Brain microvascular endothelial cell (primary cell): Measurements from ENCODE around the gene UBASH3A.
A peak's percentile ranks its signal among the peaks of the same experiment; 100 is the strongest.

Experiments
- DNase-seq: peaks from one replicate; pipeline ENCODE4 v3.0.0-alpha.2; 2020
- H3K27ac ChIP-seq: fragments of 250-450 bp; sonication (Bioruptor Pico); 2 replicates; pipeline ENCODE4 v1.5.1; 2020; ENCODE audit warnings: mild to moderate bottlenecking, moderate library complexity
- H3K27me3 ChIP-seq: fragments of 250-450 bp; sonication (Bioruptor Pico); replicated peaks from 2 replicates; pipeline ENCODE4 v1.5.1; 2020; ENCODE audit warnings: mild to moderate bottlenecking
- H3K36me3 ChIP-seq: fragments of 250-450 bp; sonication (Bioruptor Pico); replicated peaks from 2 replicates; pipeline ENCODE4 v1.5.1; 2020; ENCODE audit warnings: mild to moderate bottlenecking
- H3K4me3 ChIP-seq: 2 replicates; pipeline ENCODE4 v1.5.1; 2011; ENCODE audit warnings: low read depth, mild to moderate bottlenecking, control low read depth, low read length, moderate library complexity
- CTCF ChIP-seq: IDR thresholded peaks from 2 replicates; pipeline ENCODE4 v1.5.1; 2011; ENCODE audit warnings: low read depth, mild to moderate bottlenecking, moderate library complexity, low read length, control low read depth, inconsistent platforms; ENCODE audit errors: missing control alignments
- in situ Hi-C: cut with HindIII; loops from 2 replicates; pipeline ENCODE4 v1.10.0; 2017; ENCODE audit warnings: low sequenced_read_pairs, low pct_ligation_motif_present

UBASH3A gene

DNA sequence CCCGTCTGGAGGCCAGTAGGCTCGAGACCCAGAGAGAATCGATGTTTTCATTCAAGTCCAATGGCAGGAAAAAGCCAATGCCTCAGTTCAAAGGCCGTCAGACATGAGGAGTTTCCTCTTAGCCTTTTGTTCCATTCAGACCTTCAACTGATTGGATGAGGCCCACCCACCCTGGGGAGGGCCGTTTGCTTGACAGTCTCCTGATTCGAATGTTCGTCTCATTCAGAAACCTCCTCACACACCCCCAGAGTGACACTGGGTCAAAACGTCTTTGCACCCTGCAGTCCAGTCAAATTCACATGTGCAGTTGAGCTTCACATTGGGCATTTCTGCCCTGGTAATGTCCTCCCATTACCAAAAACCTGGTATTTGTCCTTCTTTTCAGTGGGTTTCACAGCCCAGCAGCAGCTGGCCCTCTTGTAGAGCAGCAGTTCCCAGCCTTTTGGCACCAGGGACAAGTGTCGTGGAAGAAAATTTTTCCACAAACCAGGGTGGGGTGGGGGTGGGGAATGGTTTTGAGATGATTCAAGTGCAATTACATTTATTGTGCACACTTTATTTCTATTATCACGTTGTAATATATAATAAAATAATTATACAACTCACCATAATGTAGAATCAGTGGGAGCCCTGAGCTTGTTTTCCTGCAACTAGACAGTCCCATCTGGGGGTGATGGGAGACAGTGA is 52.2 kb downstream of the UBASH3A start:
- H3K4me3 ChIP-seq, result no peak overlapping the region
- no peaks in the 10 kb centered on the region for H3K36me3 ChIP-seq
- no peaks in the 10 kb centered on the region for H3K27me3 ChIP-seq
- no peak for TF ChIP-seq CTCF
- in situ Hi-C loops, result no loop called here
- DNase-seq, result no peak
- H3K27ac ChIP-seq, result no peak overlapping the region

DNA sequence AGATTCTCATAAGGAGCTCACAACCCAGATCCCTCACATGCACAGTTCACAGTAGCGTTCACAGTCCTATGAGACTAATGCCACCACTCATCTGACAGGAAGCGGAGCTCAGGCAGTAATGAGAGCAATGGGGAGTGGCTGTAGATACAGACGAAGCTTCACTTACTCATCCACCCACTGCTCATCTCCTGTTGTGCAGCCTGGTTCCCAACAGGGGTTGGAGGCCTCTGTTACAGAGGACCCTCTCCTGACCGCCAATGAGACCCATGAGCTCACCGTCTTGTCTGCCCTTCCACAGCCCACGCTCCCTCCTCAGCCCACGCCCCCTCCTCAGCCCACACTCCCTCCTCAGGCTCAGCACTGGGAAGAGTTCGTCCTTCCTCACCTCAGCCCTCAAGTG is 52.8 kb downstream of the UBASH3A start:
- Histone ChIP-seq H3K36me3 (no peaks in the 10 kb centered on the region), H3K27me3 (no peaks in the 10 kb centered on the region), H3K4me3 (no peak overlapping the region), H3K27ac (no peak overlapping the region)
- DNase-seq, result peak; percentile 48
- in situ Hi-C loops, result no loop called here
- TF ChIP-seq CTCF, result no peak

DNA sequence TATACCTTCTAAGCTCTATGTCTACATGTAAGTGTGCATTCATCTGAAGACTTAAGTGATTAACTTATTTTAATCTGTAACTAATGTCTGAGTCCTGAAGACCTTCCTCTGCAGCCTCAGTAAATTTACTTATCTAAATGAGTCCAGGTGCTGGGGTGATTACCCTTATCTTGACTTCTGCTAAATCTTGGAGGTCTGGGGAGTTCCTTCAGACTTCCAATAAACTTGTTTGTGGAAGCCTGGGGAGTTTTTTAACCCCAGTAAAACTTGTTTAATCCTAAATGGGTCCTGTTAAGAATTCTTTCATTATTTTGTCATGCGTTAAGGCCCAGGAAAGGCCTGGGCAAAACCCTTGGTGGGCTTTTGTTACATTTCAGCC is 55.4 kb downstream of the UBASH3A start:
- in situ Hi-C loops, result no loop called here
- Histone ChIP-seq H3K27ac (no peak overlapping the region), H3K4me3 (no peak overlapping the region), H3K36me3 (no peaks in the 10 kb centered on the region), H3K27me3 (no peaks in the 10 kb centered on the region)
- no peak for DNase-seq
- no peak for TF ChIP-seq CTCF

DNA sequence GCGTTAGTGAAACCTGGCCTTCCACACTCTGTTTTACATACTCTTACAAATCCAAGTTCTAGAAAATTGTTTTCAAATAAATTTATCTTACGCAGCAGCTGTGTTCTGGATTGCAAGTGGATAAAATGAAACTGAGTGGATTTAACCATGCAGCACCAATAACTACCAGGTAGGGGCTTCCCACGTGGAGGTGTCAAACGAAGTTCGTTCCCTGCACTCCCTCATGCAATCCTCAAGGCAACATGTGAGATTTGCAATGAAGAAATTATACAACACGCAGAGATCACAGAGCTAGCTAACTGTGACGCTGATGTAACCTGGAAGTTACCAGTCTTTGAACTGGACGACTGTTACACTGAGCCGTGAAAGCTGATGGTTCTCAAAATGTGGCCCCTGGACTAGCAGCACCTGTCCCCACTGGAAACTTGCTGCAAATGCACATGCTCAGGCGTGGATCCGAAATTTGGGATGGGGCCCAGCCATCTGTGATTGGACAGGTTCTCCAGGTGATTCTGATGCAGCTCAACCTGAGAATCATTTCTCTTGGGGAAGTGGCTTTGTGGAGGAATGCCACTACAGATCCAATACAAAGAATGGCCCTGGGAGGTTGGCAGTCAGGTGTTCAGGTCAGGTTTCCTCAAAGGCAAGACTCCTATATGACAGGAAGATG is 56.0 kb downstream of the UBASH3A start:
- no peak for TF ChIP-seq CTCF
- DNase-seq, result no peak
- Histone ChIP-seq H3K4me3 (no peak overlapping the region), H3K27ac (no peak overlapping the region), H3K36me3 (no peaks in the 10 kb centered on the region), H3K27me3 (no peaks in the 10 kb centered on the region)
- in situ Hi-C loops, result no loop called here

DNA sequence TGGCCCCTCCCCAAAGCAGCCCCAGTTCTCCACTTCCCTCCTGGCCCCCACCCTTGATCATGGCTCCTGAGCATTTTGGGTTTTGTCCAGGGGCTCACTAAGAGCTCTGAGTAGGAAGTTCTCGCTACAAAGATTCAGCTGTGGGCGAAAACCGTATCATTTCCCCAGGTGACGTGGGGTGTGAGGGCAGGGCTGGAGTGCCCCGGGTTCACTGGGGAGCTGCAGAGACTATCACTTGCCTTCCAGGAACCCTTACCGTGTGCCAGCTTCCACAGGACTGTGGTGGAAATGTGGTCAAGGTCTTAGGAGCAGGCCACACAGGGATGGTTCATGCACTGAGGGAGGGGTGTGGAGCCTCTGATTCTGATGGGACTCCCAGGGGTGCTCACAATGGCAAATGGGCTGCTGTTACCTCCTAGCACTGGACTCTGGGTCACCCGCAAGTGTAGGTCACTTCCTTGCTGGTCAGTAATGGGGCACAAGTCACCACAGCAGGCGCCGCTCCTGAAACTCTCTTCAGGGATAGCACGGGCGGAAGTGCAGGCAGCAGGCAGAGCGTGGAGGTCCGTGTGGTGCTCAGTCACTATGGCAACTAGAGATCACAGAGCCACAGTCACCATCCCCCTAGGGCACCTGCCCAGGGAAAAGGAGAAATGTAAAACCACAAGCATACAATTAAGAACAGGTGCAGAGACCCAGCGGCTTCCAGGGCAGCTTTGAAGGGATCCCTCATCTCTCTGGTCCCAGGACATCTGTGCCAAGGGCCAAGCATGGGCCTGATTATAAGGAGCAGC is 56.9 kb downstream of the UBASH3A start:
- DNase-seq, result no peak
- Histone ChIP-seq H3K4me3 (no peak overlapping the region), H3K27me3 (no peaks in the 10 kb centered on the region)

More for the DNA sequence above, 56.9 kb downstream of the UBASH3A start:
- TF ChIP-seq CTCF, result no peak
- Histone ChIP-seq H3K36me3 (no peaks in the 10 kb centered on the region), H3K27ac (no peak overlapping the region)
- in situ Hi-C loops, result no loop called here
